K562 (cell line): ENCODE data around the gene PEX11B. TPM values are rescaled to one million over a fixed set of nuclear protein-coding genes. Genes with fewer than 3 reads are reported as not detected.
A peak's percentile ranks its signal among the peaks of the same experiment; 100 is the strongest.

Source experiments
- ATAC-seq: fragments of 200-7000 bp; cut with Tn5 transposase; 3 replicates; pipeline ENCODE4 v1.9.1; 2020; ENCODE audit warnings: moderate library complexity
- BruUV-seq: library from RNA; stranded (reverse); fragments of 400-500 nt; replicated peaks from 2 replicates; lab custom pipeline; 2021; lab: Mats Ljungman, UMichigan
- CTCF ChIA-PET: fragments of 300-600 bp; formaldehyde crosslinking; extraction: SDS; loops from one replicate; lab custom pipeline; 2021; ENCODE audit warnings: low intra/inter-chr PET ratio; lab: Yijun Ruan, JAX
- POLR2A ChIA-PET: fragments of 300-600, 350-650 bp; sonication (Branson Sonifier 250); formaldehyde crosslinking; extraction: SDS; loops from one replicate; lab custom pipeline; 2021; ENCODE audit warnings: antibody characterized with exemption, inconsistent platforms; lab: Yijun Ruan, JAX
- DNase-seq, 4 experiments: peaks; one replicate each; pipeline versions ENCODE4 v3.0.0 to v3.0.0-alpha.2; 2011 to 2018; ENCODE audit warnings: low spot score in 3 of 4, mixed read lengths in 3 of 4; ENCODE audit errors: extremely low read depth in 1 of 4
- FAIRE-seq: peaks from 2 replicates; lab custom pipeline; 2011; peaks lifted over from hg19 to GRCh38; lab: Jason Lieb, UNC
- H2AFZ ChIP-seq: 2 replicates; pipeline ENCODE4 v1.6.0; 2011; ENCODE audit warnings: low read depth, low read length, control low read depth, inconsistent platforms
- H3K27ac ChIP-seq: fragments of 200-600 bp; 3 replicates; pipeline ENCODE4 v1.8.0; 2011; ENCODE audit warnings: low read depth, mild to moderate bottlenecking, control low read depth, inconsistent platforms, low read length, moderate library complexity, mixed read lengths; ENCODE audit errors: extremely low read depth
- H3K27me3 ChIP-seq, 2 experiments: fragments of 300-600 bp in 1 of 2; 2 replicates in 1 of 2; 3 replicates in 1 of 2; pipeline versions ENCODE4 v1.6.0 to v1.8.0; 2011; ENCODE audit warnings: inconsistent platforms in 2 of 2, low read length in 2 of 2, mild to moderate bottlenecking in 1 of 2, mixed read lengths in 1 of 2, moderate library complexity in 1 of 2; ENCODE audit not compliant: control insufficient read depth in 2 of 2, insufficient read depth in 2 of 2
- H3K36me3 ChIP-seq: fragments of 300-600 bp; 3 replicates; pipeline ENCODE4 v1.8.0; 2011; ENCODE audit warnings: mild to moderate bottlenecking, low read length, inconsistent platforms; ENCODE audit not compliant: control insufficient read depth, insufficient read depth
- H3K4me1 ChIP-seq, 2 experiments: fragments of 200-600 bp in 1 of 2; replicated peaks in 1 of 2; 2 replicates in 1 of 2; 3 replicates in 1 of 2; pipeline versions ENCODE4 v1.5.1 to v1.8.0; 2011; ENCODE audit warnings: inconsistent platforms in 2 of 2, low read length in 2 of 2, mild to moderate bottlenecking in 1 of 2, mixed read lengths in 1 of 2, moderate library complexity in 1 of 2; ENCODE audit not compliant: control insufficient read depth in 2 of 2, insufficient read depth in 2 of 2
- H3K4me2 ChIP-seq: 2 replicates; pipeline ENCODE4 v1.6.1; 2011; ENCODE audit warnings: low read length, control low read depth, inconsistent platforms, mixed read lengths; ENCODE audit not compliant: insufficient read depth
- H3K4me3 ChIP-seq: fragments of 200-600 bp; sonication (generic), shearing (Covaris generic); 2 replicates; pipeline ENCODE4 v1.5.1; 2016; ENCODE audit warnings: control low read depth, inconsistent platforms
- H3K79me2 ChIP-seq: fragments of 200-600 bp; 3 replicates; pipeline ENCODE4 v1.8.0; 2011; ENCODE audit warnings: low read length, inconsistent platforms; ENCODE audit not compliant: control insufficient read depth, insufficient read depth
- H3K9ac ChIP-seq, 2 experiments: 2 replicates each; pipeline versions ENCODE4 v1.6.0 to v1.6.1; 2011; ENCODE audit warnings: low read depth in 2 of 2, low read length in 2 of 2, control low read depth in 1 of 2, inconsistent platforms in 1 of 2, mild to moderate bottlenecking in 1 of 2, mixed read lengths in 1 of 2; ENCODE audit not compliant: insufficient read depth in 1 of 2
- H3K9me1 ChIP-seq: one replicate; pipeline ENCODE4 v1.6.0; 2011; ENCODE audit warnings: inconsistent platforms, mild to moderate bottlenecking, low read length, moderate library complexity; ENCODE audit not compliant: control insufficient read depth, insufficient read depth
- H3K9me3 ChIP-seq: replicated peaks from 2 replicates; pipeline ENCODE4 v1.5.1; 2011; ENCODE audit warnings: low read depth, low read length, inconsistent platforms; ENCODE audit not compliant: control insufficient read depth, insufficient read depth
- H4K20me1 ChIP-seq: replicated peaks from 2 replicates; pipeline ENCODE4 v1.6.1; 2011; ENCODE audit warnings: low read length, inconsistent platforms, mixed read lengths; ENCODE audit not compliant: control insufficient read depth, insufficient read depth
- CREBBP ChIP-seq: IDR thresholded peaks from one replicate; pipeline ENCODE4 v1.6.1; 2012; ENCODE audit warnings: low read depth, mild to moderate bottlenecking, control low read depth, inconsistent platforms, low read length
- DACH1 ChIP-seq: fragments of 450-650 bp; IDR thresholded peaks from 2 replicates; pipeline ENCODE4 v1.6.1; 2018; ENCODE audit not compliant: partially characterized antibody
- ELF1 ChIP-seq: fragments of 200-800 bp; sonication (Bioruptor generic); IDR thresholded peaks from 2 replicates; pipeline ENCODE4 v1.6.1; 2016; ENCODE audit warnings: missing genetic modification characterization, missing compliant biosample characterization
- FOXK1 ChIP-seq: sonication (generic); formaldehyde crosslinking; IDR thresholded peaks from 2 replicates; pipeline ENCODE4 v1.8.0; 2022; ENCODE audit warnings: missing genetic modification reagents, mild to moderate bottlenecking, borderline replicate concordance
- ID3 ChIP-seq, 2 experiments: fragments of 250-450 bp in 1 of 2; fragments of 450-650 bp in 1 of 2; sonication (Bioruptor Pico) in 1 of 2; IDR thresholded peaks; 2 replicates each; pipeline versions ENCODE4 v1.6.1 to v1.8.0; 2016 to 2021; ENCODE audit warnings: mild to moderate bottlenecking in 2 of 2, moderate library complexity in 2 of 2, missing compliant biosample characterization in 1 of 2, missing genetic modification characterization in 1 of 2
- IFI16 ChIP-seq: fragments of 250-450 bp; sonication (Bioruptor Pico); IDR thresholded peaks from 2 replicates; pipeline ENCODE4 v2.1.2; 2022; ENCODE audit warnings: mild to moderate bottlenecking, inconsistent platforms
- KLF10 ChIP-seq: fragments of 250-450 bp; sonication (Bioruptor Pico); IDR thresholded peaks from 2 replicates; pipeline ENCODE4 v1.6.1; 2021; ENCODE audit warnings: matching md5 sums
- MYC ChIP-seq, 2 experiments: fragments of 250-450 bp in 1 of 2; sonication (Bioruptor Pico) in 1 of 2; IDR thresholded peaks; 2 replicates each; pipeline versions ENCODE4 v1.5.1 to v1.6.1; 2012 to 2021; ENCODE audit warnings: low read depth in 2 of 2, borderline replicate concordance in 1 of 2, improper control_type of control experiment in 1 of 2, low read length in 1 of 2, mild to moderate bottlenecking in 1 of 2, moderate library complexity in 1 of 2
- NFXL1 ChIP-seq: fragments of 450-650 bp; formaldehyde crosslinking; IDR thresholded peaks from 2 replicates; pipeline ENCODE4 v1.4.0; 2021; ENCODE audit warnings: mild to moderate bottlenecking
- PML ChIP-seq: IDR thresholded peaks from 2 replicates; pipeline ENCODE4 v1.6.1; 2012; ENCODE audit warnings: low read length, inconsistent platforms
- SIN3A ChIP-seq, 2 experiments: fragments of 150-350 bp in 1 of 2; IDR thresholded peaks; 2 replicates each; pipeline ENCODE4 v1.6.1; 2011 to 2016; ENCODE audit warnings: borderline replicate concordance in 2 of 2, low read depth in 2 of 2, low read length in 2 of 2, mild to moderate bottlenecking in 2 of 2, moderate library complexity in 2 of 2; ENCODE audit not compliant: control insufficient read depth in 1 of 2
- SPI1 ChIP-seq: IDR thresholded peaks from 2 replicates; pipeline ENCODE4 v1.6.1; 2011; ENCODE audit warnings: low read depth, low read length, control low read depth, borderline replicate concordance
- SUPT5H ChIP-seq: fragments of 450-650 bp; IDR thresholded peaks from 2 replicates; pipeline ENCODE4 v1.6.1; 2016
- TCF7 ChIP-seq: sonication (generic); IDR thresholded peaks from 2 replicates; pipeline ENCODE4 v1.6.1; 2016; ENCODE audit warnings: antibody characterized with exemption, borderline replicate concordance
- ZBTB9 ChIP-seq: fragments of 450-650 bp; formaldehyde crosslinking; IDR thresholded peaks from 2 replicates; pipeline ENCODE4 v1.4.0; 2020; ENCODE audit warnings: mild to moderate bottlenecking, moderate library complexity
- ZC3H8 ChIP-seq: fragments of 450-650 bp; IDR thresholded peaks from 2 replicates; pipeline ENCODE4 v1.6.1; 2017
- ZNF124 ChIP-seq: sonication (generic); formaldehyde crosslinking; IDR thresholded peaks from 2 replicates; pipeline ENCODE4 v1.8.1; 2022; ENCODE audit warnings: missing genetic modification reagents
- ZNF232 ChIP-seq: sonication (generic); formaldehyde crosslinking; IDR thresholded peaks from 2 replicates; pipeline ENCODE4 v1.8.0; 2022; ENCODE audit warnings: mild to moderate bottlenecking, missing genetic modification reagents
- ZNF644 ChIP-seq: fragments of 200-800 bp; sonication (Bioruptor generic); IDR thresholded peaks from 2 replicates; pipeline ENCODE4 v1.6.1; 2016; ENCODE audit warnings: low read depth, missing genetic modification characterization, missing compliant biosample characterization
- WGBS: fragments of 100-300 bp; shearing (Covaris generic); methylation state at CpG from one replicate; pipeline ENCODE4 v1.1.6; 2016; ENCODE audit warnings: low coverage, mixed read lengths; ENCODE audit not compliant: insufficient coverage; ENCODE audit errors: missing lambda C conversion rate; 5-methylcytosine and 5-hydroxymethylcytosine counted together
- in situ Hi-C: fragments of 300-500 bp; cut with MboI; formaldehyde crosslinking; loops from 4 replicates; pipeline ENCODE4 v1.15.0; 2018; ENCODE audit warnings: inconsistent platforms, mixed read lengths
- intact Hi-C: fragments of 100-400 bp; cut with micrococcal nuclease; formaldehyde crosslinking; loops from 2 replicates; pipeline ENCODE4 v1.14.2; 2022
- polyA plus RNA-seq, 8 experiments: library from polyadenylated mRNA; depleted of rRNA in 4 of 8; stranded (reverse) in 5 of 8; unstranded in 3 of 8; fragments of >200 nt; fragmentation: Nextera tagmentation in 2 of 8; fragmentation: Illumina TruSeq in 1 of 8; extraction: Ambion mirVana in 2 of 8; extraction: Trizol in 1 of 8; gene quantifications; 2 replicates each; pipeline versions ENCODE4 v1.2.1 to v1.2.3, GENCODE V29; 2011 to 2014; ENCODE audit warnings: inconsistent platforms in 1 of 8, missing spikeins in 1 of 8
- total RNA-seq, 7 experiments: library from RNA; depleted of rRNA in 6 of 7; stranded (reverse); fragments of >200 nt in 6 of 7; fragmentation: Illumina TruSeq in 2 of 7; extraction: Trizol in 2 of 7; gene quantifications; 2 replicates each; pipeline versions ENCODE4 v1.2.1 to v1.2.3, GENCODE V29; 2011 to 2021; ENCODE audit warnings: low replicate concordance in 1 of 7

Gene PEX11B
- total and polyA plus RNA-seq, 9 of the 15 experiments (the other 6 are each of a cell fraction or from before 2014, with no cell fraction given), result 13.2 to 60.0 (median 21.7) TPM

- POLR2A ChIA-PET, result interaction anchor here (0.6 to 1.9 kb wide), 7 partner anchors 11 to 146 kb away, joined by 3 to 11 read pairs (median 4); partner anchors contain the start of gene PIAS3
- no peaks in the 10 kb centered on the region for H3K9me3 ChIP-seq
- in situ Hi-C loops (no loop called here), intact Hi-C loops (loop anchor here (1.0 kb wide), 1 partner anchor 122 kb away; no protein-coding TSS in a partner anchor)
- peak overlapping the region; percentile 93 for H2AFZ ChIP-seq
- BruUV-seq, result no TSS peak
- no peak overlapping the region for H3K4me2 ChIP-seq
- TF ChIP-seq MYC (IDR thresholded peaks at IDR 0.05; ENCODE audit: low read depth, low read length) (no peak), MYC (CRISPR knock-in tag; IDR thresholded peaks at IDR 0.05; ENCODE audit: borderline replicate concordance, low read depth) (no peak), ZBTB9 (CRISPR knock-in tag) (no peak), IFI16 (CRISPR knock-in tag) (no peak), TCF7 (no peak), FOXK1 (CRISPR knock-in tag) (no peak), SIN3A (IDR thresholded peaks at IDR 0.05; ENCODE audit: borderline replicate concordance in 2 of 2, control insufficient read depth in 1 of 2, low read depth in 2 of 2, low read length in 2 of 2) (no peak), ZNF644 (tag) (no peak), PML (no peak), KLF10 (CRISPR knock-in tag) (no peak), DACH1 (no peak), SUPT5H (no peak), SPI1 (no peak), ID3 (CRISPR knock-in tag; IDR thresholded peaks at IDR 0.05) (no peak), ID3 (tag; IDR thresholded peaks at IDR 0.05) (no peak), CREBBP (no peak), ELF1 (tag) (no peak), ZNF232 (CRISPR knock-in tag) (no peak), NFXL1 (CRISPR knock-in tag) (no peak), ZC3H8 (no peak), ZNF124 (no peak)
- H3K79me2 ChIP-seq, result no peaks in the 10 kb centered on the region
- H3K9me1 ChIP-seq, result no peaks in the 10 kb centered on the region
- H4K20me1 ChIP-seq, result no peaks in the 10 kb centered on the region
- DNase-seq, result no peak
- no peaks in the 10 kb centered on the region for H3K36me3 ChIP-seq
- peak overlapping the region; percentile 29 to 45; a peak in 1 of 4 replicates for H3K9ac ChIP-seq
- CTCF ChIA-PET, result interaction anchor here (0.6 to 2.6 kb wide), 5 partner anchors 19 to 122 kb away, joined by 3 to 32 read pairs (median 5); partner anchors contain the start of gene ITGA10
- ATAC-seq, result no peak
- H3K4me1 ChIP-seq, result peaks cover 19 to 28% of the 10 kb centered on the region in 2 experiments
- no peak overlapping the region for H3K4me3 ChIP-seq
- H3K27ac ChIP-seq, result no peak overlapping the region
- WGBS, result 25% methylated on average over 1 of the region's 1 CpG
- FAIRE-seq, result no peak
- no peaks in the 10 kb centered on the region for H3K27me3 ChIP-seq
These were observed 27.4 kb downstream of the PEX11B start for GRCh38 chr1:145891143-145891542.
